H9 (cell line): ENCODE results near the gene SORCS2. TPM values are rescaled to one million over a fixed set of nuclear protein-coding genes. Genes with fewer than 3 reads are reported as not detected.

Experiments used
- DNase-seq: peaks from one replicate; pipeline ENCODE4 v3.0.0-alpha.2; 2017
- H2AFZ ChIP-seq: one replicate; pipeline ENCODE4 v1.6.1; 2013; ENCODE audit warnings: mild to moderate bottlenecking, low read length, control low read depth, moderate library complexity
- H2AK5ac ChIP-seq: 2 replicates; pipeline ENCODE4 v1.6.1; 2013; ENCODE audit warnings: low read length, control low read depth, mixed read lengths; ENCODE audit not compliant: insufficient read length
- H2BK120ac ChIP-seq: one replicate; pipeline ENCODE4 v1.6.1; 2013; ENCODE audit warnings: low read depth, mild to moderate bottlenecking, low read length, control low read depth, inconsistent platforms; ENCODE audit not compliant: poor library complexity, severe bottlenecking
- H2BK12ac ChIP-seq: 2 replicates; pipeline ENCODE4 v1.6.1; 2013; ENCODE audit warnings: low read length, control low read depth, mixed read lengths, low read depth; ENCODE audit not compliant: insufficient read length
- H2BK15ac ChIP-seq: 2 replicates; pipeline ENCODE4 v1.6.1; 2013; ENCODE audit warnings: low read depth, low read length, control low read depth
- H2BK20ac ChIP-seq: one replicate; pipeline ENCODE4 v1.6.1; 2013; ENCODE audit warnings: low read depth, mild to moderate bottlenecking, low read length, control low read depth, inconsistent platforms; ENCODE audit not compliant: poor library complexity, severe bottlenecking
- H2BK5ac ChIP-seq: 2 replicates; pipeline ENCODE4 v1.6.1; 2013; ENCODE audit warnings: low read length, control low read depth, mixed read lengths; ENCODE audit not compliant: insufficient read length
- H3K14ac ChIP-seq: 2 replicates; pipeline ENCODE4 v1.6.1; 2013; ENCODE audit warnings: low read length, control low read depth; ENCODE audit not compliant: insufficient read depth
- H3K18ac ChIP-seq: 2 replicates; pipeline ENCODE4 v1.6.1; 2013; ENCODE audit warnings: low read depth, mild to moderate bottlenecking, mixed read lengths, low read length, control low read depth; ENCODE audit not compliant: insufficient read length
- H3K23ac ChIP-seq: 2 replicates; pipeline ENCODE4 v1.6.1; 2013; ENCODE audit warnings: low read length, control low read depth, mixed read lengths, low read depth; ENCODE audit not compliant: insufficient read length
- H3K23me2 ChIP-seq: 2 replicates; pipeline ENCODE4 v1.6.1; 2013; ENCODE audit warnings: low read depth, mild to moderate bottlenecking, mixed read lengths, low read length, control low read depth; ENCODE audit not compliant: insufficient read length, poor library complexity, severe bottlenecking
- H3K27ac ChIP-seq: 2 replicates; pipeline ENCODE4 v1.5.1; 2013; ENCODE audit warnings: low read length, control low read depth, mixed read lengths, low read depth; ENCODE audit not compliant: insufficient read length
- H3K27me3 ChIP-seq: 2 replicates; pipeline ENCODE4 v1.6.1; 2013; ENCODE audit warnings: low read length, control low read depth, inconsistent platforms; ENCODE audit not compliant: insufficient read depth
- H3K4ac ChIP-seq: 2 replicates; pipeline ENCODE4 v1.6.1; 2013; ENCODE audit warnings: low read depth, mild to moderate bottlenecking, control low read depth, inconsistent platforms, low read length, moderate library complexity
- H3K4me1 ChIP-seq: 2 replicates; pipeline ENCODE4 v1.6.1; 2013; ENCODE audit warnings: low read length, control low read depth, inconsistent platforms; ENCODE audit not compliant: insufficient read depth
- H3K4me2 ChIP-seq: 2 replicates; pipeline ENCODE4 v1.6.1; 2013; ENCODE audit warnings: low read length, control low read depth, mixed read lengths; ENCODE audit not compliant: insufficient read length, insufficient read depth
- H3K56ac ChIP-seq: 2 replicates; pipeline ENCODE4 v1.6.1; 2013; ENCODE audit warnings: low read depth, mild to moderate bottlenecking, mixed read lengths, low read length, control low read depth; ENCODE audit not compliant: insufficient read length
- H3K79me1 ChIP-seq: 2 replicates; pipeline ENCODE4 v1.6.1; 2013; ENCODE audit warnings: low read depth, mild to moderate bottlenecking, moderate library complexity, low read length, control low read depth, inconsistent platforms; ENCODE audit not compliant: insufficient read depth, poor library complexity, severe bottlenecking
- H3K79me2 ChIP-seq: 2 replicates; pipeline ENCODE4 v1.6.1; 2013; ENCODE audit warnings: low read length, control low read depth, inconsistent platforms; ENCODE audit not compliant: insufficient read depth
- H3K9ac ChIP-seq: 2 replicates; pipeline ENCODE4 v1.6.1; 2013; ENCODE audit warnings: low read length, control low read depth, mixed read lengths; ENCODE audit not compliant: insufficient read length; ENCODE audit errors: extremely low read depth
- H3K9me3 ChIP-seq: one replicate; pipeline ENCODE4 v1.6.1; 2013; ENCODE audit warnings: low read depth, low read length, inconsistent platforms; ENCODE audit not compliant: control insufficient read depth
- H3T11ph ChIP-seq: one replicate; pipeline ENCODE4 v1.6.1; 2013; ENCODE audit warnings: mild to moderate bottlenecking, low read length, control low read depth, inconsistent platforms
- H4K20me1 ChIP-seq: one replicate; pipeline ENCODE4 v1.6.1; 2013; ENCODE audit not compliant: control insufficient read depth, insufficient read length, insufficient read depth
- H4K5ac ChIP-seq: 2 replicates; pipeline ENCODE4 v1.6.1; 2013; ENCODE audit warnings: low read depth, mild to moderate bottlenecking, mixed read lengths, low read length, control low read depth; ENCODE audit not compliant: insufficient read length
- H4K8ac ChIP-seq: replicated peaks from 2 replicates; pipeline ENCODE4 v1.6.1; 2013; ENCODE audit warnings: low read length, control low read depth, mixed read lengths, low read depth; ENCODE audit not compliant: insufficient read length
- H4K91ac ChIP-seq: 2 replicates; pipeline ENCODE4 v1.6.1; 2013; ENCODE audit warnings: low read depth, mild to moderate bottlenecking, moderate library complexity, mixed read lengths, low read length, control low read depth; ENCODE audit not compliant: insufficient read length
- H3K27ac Mint-ChIP-seq, 3 experiments: 2 replicates in 2 of 3; 3 replicates in 1 of 3; pipeline ENCODE4 v1.8.0; 2020 to 2021; ENCODE audit warnings: mixed read lengths in 3 of 3, mild to moderate bottlenecking in 1 of 3, moderate library complexity in 1 of 3
- H3K27me3 Mint-ChIP-seq: 2 replicates; pipeline ENCODE4 v1.8.0; 2021; ENCODE audit warnings: low read depth, mild to moderate bottlenecking, moderate library complexity, mixed read lengths
- H3K36me3 Mint-ChIP-seq, 3 experiments: 2 replicates in 2 of 3; 3 replicates in 1 of 3; pipeline ENCODE4 v1.8.0; 2020 to 2021; ENCODE audit warnings: low read depth in 3 of 3, mixed read lengths in 3 of 3; ENCODE audit not compliant: insufficient read depth in 1 of 3
- H3K4me1 Mint-ChIP-seq, 2 experiments: 2 replicates each; pipeline ENCODE4 v1.8.0; 2020; ENCODE audit warnings: mixed read lengths in 2 of 2
- H3K4me3 Mint-ChIP-seq, 2 experiments: 2 replicates in 1 of 2; 3 replicates in 1 of 2; pipeline ENCODE4 v1.8.0; 2020 to 2021; ENCODE audit warnings: mild to moderate bottlenecking in 2 of 2, mixed read lengths in 2 of 2, moderate library complexity in 1 of 2
- H3K9me3 Mint-ChIP-seq, 2 experiments: 2 replicates in 1 of 2; 3 replicates in 1 of 2; pipeline ENCODE4 v1.8.0; 2020; ENCODE audit warnings: mild to moderate bottlenecking in 2 of 2, mixed read lengths in 2 of 2, moderate library complexity in 1 of 2
- CTCF ChIP-seq: fragments of 200-600 bp; sonication (generic); conservative IDR thresholded peaks from 3 replicates; pipeline ENCODE4 v1.8.0; 2021; ENCODE audit warnings: antibody characterized with exemption, mild to moderate bottlenecking
- WGBS: extraction: QIAGEN DNeasy Blood & Tissue Kit; methylation state at CpG from one replicate; pipeline ENCODE4 v1.1.7; 2013; ENCODE audit warnings: missing lambda C conversion rate, low lambda C conversion rate, mixed read lengths; ENCODE audit not compliant: insufficient read length; ENCODE audit errors: extremely low coverage; 5-methylcytosine and 5-hydroxymethylcytosine counted together
- total RNA-seq: library from RNA; stranded (reverse); gene quantifications from 2 replicates; pipeline ENCODE4 v1.2.1, GENCODE V29; 2021

SORCS2 gene
- total RNA-seq, 1 experiment from 2014 or later, result 0.57 TPM

- Histone ChIP-seq H3K9me3 (no peaks in the 10 kb centered on the region), H3K56ac (no peak overlapping the region), H3K79me1 (no peaks in the 10 kb centered on the region), H3T11ph (no peak overlapping the region), H3K4me1 (no peaks in the 10 kb centered on the region), H3K27ac (no peak overlapping the region), H3K23ac (no peak overlapping the region), H4K5ac (no peak overlapping the region), H3K18ac (no peak overlapping the region), H4K91ac (no peak overlapping the region), H3K27me3 (no peaks in the 10 kb centered on the region), H3K9ac (no peak overlapping the region), H2BK120ac (no peak overlapping the region), H2BK12ac (no peak overlapping the region), H4K8ac (no peak overlapping the region), H2BK15ac (no peak overlapping the region), H3K23me2 (peaks cover 2% of the 10 kb centered on the region), H3K4ac (no peak overlapping the region), H3K79me2 (no peaks in the 10 kb centered on the region), H2BK5ac (no peak overlapping the region), H3K4me2 (no peak overlapping the region), H2AFZ (no peak overlapping the region), H2AK5ac (no peak overlapping the region), H3K14ac (peak overlapping the region; percentile 53; the same call in 1 of the 2 replicates), H4K20me1 (no peaks in the 10 kb centered on the region), H2BK20ac (no peak overlapping the region)
- Mint-ChIP-seq H3K4me3 (no peak overlapping the region), H3K4me1 (0 out of 4 replicates have a peak, but pooled peaks cover 0 to 8% of the 10 kb centered on the region in 2 experiments), H3K36me3 (peaks cover 0 to 6% (median 2%) of the 10 kb centered on the region in 3 experiments; a peak in 3 of 7 replicates), H3K9me3 (peaks cover 0 to 2% of the 10 kb centered on the region in 2 experiments; a peak in 2 of 5 replicates), H3K27me3 (no peaks in the 10 kb centered on the region; the same call in none of the 2 replicates), H3K27ac (no peak overlapping the region)
- TF ChIP-seq CTCF, result no peak
- no peak for DNase-seq
- WGBS, result no CpG with 5 or more reads among the region's 7 CpGs
Measured at GRCh38 chr4:7252051-7252450, 59.7 kb downstream of the SORCS2 start.
